IMR-90 (cell line): ENCODE results near the gene AFF2. TPM values are rescaled to one million over a fixed set of nuclear protein-coding genes. Genes with fewer than 3 reads are reported as not detected.

Source experiments
- ATAC-seq: fragments of 200-7000 bp; cut with Tn5 transposase; 2 replicates; pipeline ENCODE4 v1.9.1; 2020; ENCODE audit warnings: low read depth, mild to moderate bottlenecking, moderate library complexity
- BruUV-seq: library from RNA; stranded (reverse); fragments of 400-500 nt; replicated peaks from 2 replicates; lab custom pipeline; 2021; lab: Mats Ljungman, UMichigan
- CTCF ChIA-PET: fragments of 300-600 bp; formaldehyde crosslinking; extraction: SDS; loops from one replicate; lab custom pipeline; 2021; ENCODE audit warnings: antibody characterized with exemption; lab: Yijun Ruan, JAX
- POLR2A ChIA-PET: fragments of 300-600 bp; sonication (Branson Sonifier 250); formaldehyde crosslinking; loops from one replicate; lab custom pipeline; 2022; ENCODE audit warnings: antibody characterized with exemption; ENCODE audit not compliant: unreplicated experiment; lab: Charles Lee
- DNase-seq: peaks from one replicate; pipeline ENCODE4 v3.0.0; 2013
- H2AFZ ChIP-seq: replicated peaks from 2 replicates; pipeline ENCODE3; 2013; ENCODE audit warnings: low read length, mild to moderate bottlenecking; ENCODE audit not compliant: poor library complexity
- H2AK5ac ChIP-seq: 2 replicates; pipeline ENCODE4 v1.6.1; 2013; ENCODE audit warnings: low read depth, low read length, inconsistent platforms
- H2AK9ac ChIP-seq: replicated peaks from 2 replicates; pipeline ENCODE3; 2013; ENCODE audit warnings: mild to moderate bottlenecking, low read depth, low read length, moderate library complexity; ENCODE audit not compliant: poor library complexity
- H2BK120ac ChIP-seq: 2 replicates; pipeline ENCODE4 v1.6.1; 2013; ENCODE audit warnings: low read depth, low read length, inconsistent platforms
- H2BK15ac ChIP-seq: 3 replicates; pipeline ENCODE4 v1.6.1; 2013; ENCODE audit warnings: low read depth, low read length, inconsistent platforms
- H2BK20ac ChIP-seq: 2 replicates; pipeline ENCODE4 v1.6.1; 2013; ENCODE audit warnings: low read depth, mild to moderate bottlenecking, inconsistent platforms, low read length, moderate library complexity
- H2BK5ac ChIP-seq: 2 replicates; pipeline ENCODE4 v1.6.1; 2013; ENCODE audit warnings: mild to moderate bottlenecking, low read depth, low read length, inconsistent platforms; ENCODE audit not compliant: poor library complexity, severe bottlenecking
- H3K14ac ChIP-seq: replicated peaks from 2 replicates; pipeline ENCODE4 v1.6.1; 2013; ENCODE audit warnings: low read depth, low read length, inconsistent platforms
- H3K18ac ChIP-seq: 2 replicates; pipeline ENCODE4 v1.6.1; 2013; ENCODE audit warnings: low read depth, low read length, control low read depth
- H3K23ac ChIP-seq: 2 replicates; pipeline ENCODE4 v1.6.1; 2013; ENCODE audit warnings: low read depth, low read length, inconsistent platforms
- H3K27ac ChIP-seq: 2 replicates; pipeline ENCODE4 v1.5.1; 2013; ENCODE audit warnings: mild to moderate bottlenecking, control low read depth, low read length; ENCODE audit not compliant: insufficient read depth
- H3K27me3 ChIP-seq: 2 replicates; pipeline ENCODE4 v1.6.1; 2013; ENCODE audit warnings: low read length; ENCODE audit not compliant: control insufficient read depth, insufficient read depth
- H3K36me3 ChIP-seq: 2 replicates; pipeline ENCODE4 v1.6.1; 2013; ENCODE audit warnings: low read length, mixed read lengths; ENCODE audit not compliant: control insufficient read depth, insufficient read depth
- H3K4ac ChIP-seq: 2 replicates; pipeline ENCODE4 v1.6.1; 2013; ENCODE audit warnings: low read depth, low read length, inconsistent platforms
- H3K4me1 ChIP-seq: 2 replicates; pipeline ENCODE4 v1.6.1; 2013; ENCODE audit warnings: low read length, mixed read lengths; ENCODE audit not compliant: control insufficient read depth, insufficient read depth
- H3K4me2 ChIP-seq: 2 replicates; pipeline ENCODE4 v1.6.1; 2013; ENCODE audit warnings: low read depth, mild to moderate bottlenecking, control low read depth, low read length, moderate library complexity
- H3K4me3 ChIP-seq: 2 replicates; pipeline ENCODE4 v1.5.1; 2013; ENCODE audit warnings: low read depth, mild to moderate bottlenecking, control low read depth, low read length, moderate library complexity; ENCODE audit not compliant: insufficient read depth
- H3K56ac ChIP-seq: 2 replicates; pipeline ENCODE4 v1.6.1; 2013; ENCODE audit warnings: low read length, inconsistent platforms; ENCODE audit not compliant: insufficient read depth; ENCODE audit errors: extremely low read depth
- H3K79me1 ChIP-seq, 2 experiments: 2 replicates each; pipeline ENCODE4 v1.6.1; 2013; ENCODE audit warnings: low read length in 2 of 2, inconsistent platforms in 1 of 2, low read depth in 1 of 2
- H3K9ac ChIP-seq: 2 replicates; pipeline ENCODE4 v1.6.1; 2013; ENCODE audit warnings: low read depth, low read length, control low read depth
- H3K9me1 ChIP-seq: 2 replicates; pipeline ENCODE4 v1.6.1; 2013; ENCODE audit warnings: low read length, inconsistent platforms; ENCODE audit not compliant: insufficient read depth
- H3K9me3 ChIP-seq: 2 replicates; pipeline ENCODE4 v1.6.1; 2013; ENCODE audit warnings: low read length; ENCODE audit not compliant: control insufficient read depth, insufficient read depth
- H4K20me1 ChIP-seq: 2 replicates; pipeline ENCODE4 v1.6.1; 2013; ENCODE audit warnings: low read length, inconsistent platforms; ENCODE audit not compliant: insufficient read depth
- H4K5ac ChIP-seq: 2 replicates; pipeline ENCODE4 v1.6.1; 2013; ENCODE audit warnings: mild to moderate bottlenecking, low read depth, low read length, control low read depth
- H4K8ac ChIP-seq, 2 experiments: 2 replicates each; pipeline ENCODE4 v1.6.1; 2013; ENCODE audit warnings: low read depth in 2 of 2, low read length in 2 of 2, control low read depth in 1 of 2, inconsistent platforms in 1 of 2
- H4K91ac ChIP-seq: 2 replicates; pipeline ENCODE4 v1.6.1; 2013; ENCODE audit warnings: low read depth, low read length, inconsistent platforms; ENCODE audit not compliant: insufficient read depth
- CEBPB ChIP-seq: IDR thresholded peaks from 2 replicates; pipeline ENCODE4 v1.6.1; 2012; ENCODE audit warnings: low read depth, low read length, improper control_type of control experiment
- FOS ChIP-seq: fragments of 150-350 bp; IDR thresholded peaks from 2 replicates; pipeline ENCODE4 v1.6.1; 2016; ENCODE audit warnings: low read depth, low read length
- SMC3 ChIP-seq: fragments of 150-350 bp; IDR thresholded peaks from 2 replicates; pipeline ENCODE4 v1.6.1; 2016; ENCODE audit warnings: low read depth, mild to moderate bottlenecking, antibody characterized with exemption, low read length, moderate library complexity
- dilution Hi-C: fragments of 300-500 bp; cut with HindIII; formaldehyde crosslinking; loops from one replicate; pipeline ENCODE4 v1.14.3; 2018; ENCODE audit warnings: low sequenced_read_pairs; ENCODE audit not compliant: unreplicated experiment
- in situ Hi-C: fragments of 300-500 bp; cut with MboI; formaldehyde crosslinking; loops from 3 replicates; pipeline ENCODE4 v1.14.3; 2019; ENCODE audit warnings: low sequenced_read_pairs, inconsistent platforms, mixed read lengths
- intact Hi-C: fragments of 100-400 bp; cut with micrococcal nuclease; formaldehyde crosslinking; loops from 2 replicates; pipeline ENCODE4 v1.10.0; 2022
- polyA plus RNA-seq, 3 experiments: library from polyadenylated mRNA; depleted of rRNA; stranded (reverse); fragments of >200 nt; gene quantifications; 2 replicates each; pipeline ENCODE4 v1.2.3, GENCODE V29; 2012; ENCODE audit warnings: low replicate concordance in 1 of 3
- total RNA-seq: library from RNA; depleted of rRNA; stranded (reverse); fragments of >200 nt; gene quantifications from 2 replicates; pipeline ENCODE4 v1.2.3, GENCODE V29; 2012
- TF ChIP-seq, protein P1 (sequence below): fragments of 150-350 bp; IDR thresholded peaks from 2 replicates; pipeline ENCODE4 v1.6.1; 2017; ENCODE audit warnings: mild to moderate bottlenecking, antibody characterized with exemption, low read length, low read depth
- TF ChIP-seq, protein P2 (sequence below): conservative IDR thresholded peaks from 2 replicates; pipeline ENCODE4 v1.5.1; 2012; ENCODE audit warnings: mild to moderate bottlenecking, low read depth, low read length, improper control_type of control experiment

Gene AFF2
- total and polyA plus RNA-seq, 2 of the 4 experiments (the other 2 are of a cell fraction) = 0.15 to 0.72 TPM

DNA sequence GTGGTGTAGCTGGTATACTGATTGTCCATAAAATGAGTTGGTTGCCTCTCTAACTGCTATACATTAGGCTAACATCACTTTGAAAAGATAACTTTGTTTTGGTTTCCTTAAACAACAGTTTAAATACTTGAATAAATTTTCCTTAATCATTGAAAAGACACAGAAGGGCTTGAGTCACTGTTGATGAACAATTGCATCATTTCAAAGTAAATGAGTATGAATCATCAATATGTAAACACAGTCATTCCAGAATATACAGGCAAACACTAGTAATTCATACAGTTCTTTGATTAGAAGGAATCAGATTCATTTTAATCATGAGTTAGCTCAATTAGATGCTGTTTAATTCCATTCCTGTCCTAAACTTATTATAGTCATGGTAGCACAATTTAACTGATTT lies 160.6 kb downstream of the AFF2 start:
- TF ChIP-seq SMC3 (no peak), CEBPB (peak; percentile 44; the same call in 1 of the 2 replicates), FOS (peak; percentile 51; the same call in 1 of the 2 replicates)
- TF ChIP-seq, protein P1, sequence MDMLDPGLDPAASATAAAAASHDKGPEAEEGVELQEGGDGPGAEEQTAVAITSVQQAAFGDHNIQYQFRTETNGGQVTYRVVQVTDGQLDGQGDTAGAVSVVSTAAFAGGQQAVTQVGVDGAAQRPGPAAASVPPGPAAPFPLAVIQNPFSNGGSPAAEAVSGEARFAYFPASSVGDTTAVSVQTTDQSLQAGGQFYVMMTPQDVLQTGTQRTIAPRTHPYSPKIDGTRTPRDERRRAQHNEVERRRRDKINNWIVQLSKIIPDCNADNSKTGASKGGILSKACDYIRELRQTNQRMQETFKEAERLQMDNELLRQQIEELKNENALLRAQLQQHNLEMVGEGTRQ = no peak
- TF ChIP-seq, protein P2, sequence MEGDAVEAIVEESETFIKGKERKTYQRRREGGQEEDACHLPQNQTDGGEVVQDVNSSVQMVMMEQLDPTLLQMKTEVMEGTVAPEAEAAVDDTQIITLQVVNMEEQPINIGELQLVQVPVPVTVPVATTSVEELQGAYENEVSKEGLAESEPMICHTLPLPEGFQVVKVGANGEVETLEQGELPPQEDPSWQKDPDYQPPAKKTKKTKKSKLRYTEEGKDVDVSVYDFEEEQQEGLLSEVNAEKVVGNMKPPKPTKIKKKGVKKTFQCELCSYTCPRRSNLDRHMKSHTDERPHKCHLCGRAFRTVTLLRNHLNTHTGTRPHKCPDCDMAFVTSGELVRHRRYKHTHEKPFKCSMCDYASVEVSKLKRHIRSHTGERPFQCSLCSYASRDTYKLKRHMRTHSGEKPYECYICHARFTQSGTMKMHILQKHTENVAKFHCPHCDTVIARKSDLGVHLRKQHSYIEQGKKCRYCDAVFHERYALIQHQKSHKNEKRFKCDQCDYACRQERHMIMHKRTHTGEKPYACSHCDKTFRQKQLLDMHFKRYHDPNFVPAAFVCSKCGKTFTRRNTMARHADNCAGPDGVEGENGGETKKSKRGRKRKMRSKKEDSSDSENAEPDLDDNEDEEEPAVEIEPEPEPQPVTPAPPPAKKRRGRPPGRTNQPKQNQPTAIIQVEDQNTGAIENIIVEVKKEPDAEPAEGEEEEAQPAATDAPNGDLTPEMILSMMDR = no peak
- Histone ChIP-seq H3K23ac (no peak overlapping the region), H3K27me3 (no peaks in the 10 kb centered on the region), H3K9me3 (no peaks in the 10 kb centered on the region; the same call in 1 of the 2 replicates), H3K4me2 (no peak overlapping the region), H3K36me3 (no peaks in the 10 kb centered on the region), H4K8ac (no peak overlapping the region), H3K4me1 (no peaks in the 10 kb centered on the region), H3K4me3 (no peak overlapping the region), H3K9me1 (no peaks in the 10 kb centered on the region), H2BK20ac (no peak overlapping the region), H4K5ac (no peak overlapping the region), H2BK120ac (no peak overlapping the region), H3K18ac (no peak overlapping the region), H2AFZ (no peak overlapping the region), H3K14ac (no peak overlapping the region), H4K20me1 (no peaks in the 10 kb centered on the region), H3K56ac (no peak overlapping the region), H3K4ac (no peak overlapping the region), H2BK15ac (no peak overlapping the region), H2BK5ac (no peak overlapping the region), H3K27ac (no peak overlapping the region), H3K79me1 (no peaks in the 10 kb centered on the region), H2AK5ac (no peak overlapping the region), H3K9ac (no peak overlapping the region), H4K91ac (no peak overlapping the region), H2AK9ac (no peak overlapping the region)
- intact Hi-C loops (no loop called here), in situ Hi-C loops (no loop called here), dilution Hi-C loops (no loop called here)
- BruUV-seq = no TSS peak
- POLR2A ChIA-PET = no interaction called here
- ATAC-seq = no peak
- DNase-seq = no peak
- CTCF ChIA-PET = no interaction called here
